ENCODE data around the gene RBMS3. TPM values are rescaled to one million over a fixed set of nuclear protein-coding genes. Genes with fewer than 3 reads are reported as not detected.

RBMS3 gene
- total RNA-seq, 2 donors from 2014 or later = 2.8 to 9.6 TPM

GRCh38 chr3:30059240-30059639 is 778.4 kb downstream of the RBMS3 start:
- no peak for TF ChIP-seq CTCF (IDR thresholded peaks at IDR 0.05)
- H3K9ac ChIP-seq (ENCODE audit: low read depth in 2 of 2, low read length in 2 of 2) = no peak overlapping the region
- H3K27me3 ChIP-seq = no peaks in the 10 kb centered on the region
- no peaks in the 10 kb centered on the region for H3K9me3 ChIP-seq
- intact Hi-C loops (cut with DNase I) = no loop called here
- no peaks in the 10 kb centered on the region for H3K4me1 ChIP-seq
- H3K4me3 ChIP-seq = no peak overlapping the region
- H3K36me3 ChIP-seq = no peaks in the 10 kb centered on the region
- no peak overlapping the region for H3K27ac ChIP-seq
- DNase-seq = no peak

Data from colonic mucosa (tissue), 4 donors.